Urinary bladder (tissue), 4 donors: ENCODE data around the gene CAV2. TPM values are rescaled to one million over a fixed set of nuclear protein-coding genes. Genes with fewer than 3 reads are reported as not detected.

Experiments
- DNase-seq: peaks from one replicate; pipeline ENCODE4 v3.0.0-alpha.2; 2015; ENCODE audit errors: extremely low spot score
- H3K27ac ChIP-seq: one replicate; pipeline ENCODE4 v1.5.1; 2013; ENCODE audit warnings: low read depth, mild to moderate bottlenecking, moderate library complexity
- H3K36me3 ChIP-seq: one replicate; pipeline ENCODE4 v1.6.1; 2013; ENCODE audit warnings: mild to moderate bottlenecking, moderate library complexity; ENCODE audit not compliant: insufficient read depth
- H3K4me1 ChIP-seq: one replicate; pipeline ENCODE4 v1.6.1; 2013; ENCODE audit warnings: mild to moderate bottlenecking, moderate library complexity; ENCODE audit not compliant: insufficient read depth
- H3K4me3 ChIP-seq: one replicate; pipeline ENCODE4 v1.5.1; 2013; ENCODE audit warnings: low read depth, low read length
- WGBS: extraction: QIAGEN DNeasy Blood & Tissue Kit; methylation state at CpG from one replicate; pipeline ENCODE4 v1.1.7; 2013; 5-methylcytosine and 5-hydroxymethylcytosine counted together
- polyA plus RNA-seq: library from polyadenylated mRNA; stranded (reverse); fragments of 200-250 nt; gene quantifications from one replicate; pipeline ENCODE4 v1.2.3, GENCODE V29; 2013
- total RNA-seq: library from RNA; depleted of rRNA; stranded (reverse); fragments of >200 nt; gene quantifications from one replicate; pipeline ENCODE4 v1.2.3, GENCODE V29; 2014
- donor health status: healthy with polysubstance abuse.
- donor health status: healthy.

Gene CAV2
- total and polyA plus RNA-seq, 2 donors = 86.5 to 139 TPM

GRCh38 chr7:116535416-116535815, 35.9 kb downstream of the CAV2 start:
- H3K36me3 ChIP-seq = no peaks in the 10 kb centered on the region
- WGBS = 68% methylated on average over 1 of the region's 1 CpG
- no peak overlapping the region for H3K27ac ChIP-seq
- no peak for DNase-seq
- H3K4me1 ChIP-seq = peaks cover 2% of the 10 kb centered on the region
- H3K4me3 ChIP-seq = no peak overlapping the region

- Histone ChIP-seq H3K4me1 (peaks cover 3% of the 10 kb centered on the region), H3K27ac (no peak overlapping the region), H3K36me3 (no peaks in the 10 kb centered on the region), H3K4me3 (no peak overlapping the region)
- no peak for DNase-seq
- 39% methylated on average over 2 of the region's 2 CpGs for WGBS
These were observed 38.6 kb downstream of the CAV2 start for GRCh38 chr7:116538138-116538537.

- Histone ChIP-seq H3K4me3 (no peak overlapping the region), H3K36me3 (no peaks in the 10 kb centered on the region), H3K4me1 (peaks cover 1% of the 10 kb centered on the region), H3K27ac (no peak overlapping the region)
- WGBS = 55% methylated on average over 3 of the region's 3 CpGs
- no peak for DNase-seq
These were observed 40.3 kb downstream of the CAV2 start for GRCh38 chr7:116539879-116540278.

GRCh38 chr7:116540743-116541142, 41.2 kb downstream of the CAV2 start:
- Histone ChIP-seq H3K4me1 (peaks cover 1% of the 10 kb centered on the region), H3K4me3 (no peak overlapping the region), H3K27ac (no peak overlapping the region), H3K36me3 (no peaks in the 10 kb centered on the region)
- DNase-seq = no peak

GRCh38 chr7:116541951-116542350, 42.4 kb downstream of the CAV2 start:
- Histone ChIP-seq H3K36me3 (no peaks in the 10 kb centered on the region), H3K4me1 (peaks cover 1% of the 10 kb centered on the region), H3K27ac (no peak overlapping the region), H3K4me3 (no peak overlapping the region)
- 60% methylated on average over 3 of the region's 3 CpGs for WGBS
- DNase-seq = no peak

- Histone ChIP-seq H3K27ac (peak overlapping the region; percentile 16), H3K4me3 (no peak overlapping the region), H3K4me1 (peaks cover 1% of the 10 kb centered on the region), H3K36me3 (no peaks in the 10 kb centered on the region)
- 75% methylated on average over 2 of the region's 2 CpGs for WGBS
- no peak for DNase-seq
These were observed 43.1 kb downstream of the CAV2 start for GRCh38 chr7:116542618-116543017.

GRCh38 chr7:116543664-116544063, 44.1 kb downstream of the CAV2 start:
- peaks cover 1% of the 10 kb centered on the region for H3K4me1 ChIP-seq
- no peaks in the 10 kb centered on the region for H3K36me3 ChIP-seq
- H3K27ac ChIP-seq = no peak overlapping the region
- H3K4me3 ChIP-seq = no peak overlapping the region
- 42% methylated on average over 2 of the region's 2 CpGs for WGBS
- no peak for DNase-seq

GRCh38 chr7:116544487-116544886, 44.9 kb downstream of the CAV2 start:
- Histone ChIP-seq H3K4me3 (no peak overlapping the region), H3K36me3 (no peaks in the 10 kb centered on the region), H3K4me1 (peaks cover 1% of the 10 kb centered on the region), H3K27ac (no peak overlapping the region)
- DNase-seq = no peak
- 63% methylated on average over 1 of the region's 1 CpG for WGBS

- Histone ChIP-seq H3K4me1 (peaks cover 1% of the 10 kb centered on the region), H3K27ac (no peak overlapping the region), H3K4me3 (no peak overlapping the region), H3K36me3 (no peaks in the 10 kb centered on the region)
- 40% methylated on average over 6 of the region's 6 CpGs for WGBS
- no peak for DNase-seq
These were observed 46.0 kb downstream of the CAV2 start for GRCh38 chr7:116545411-116545993.

- no peaks in the 10 kb centered on the region for H3K36me3 ChIP-seq
- H3K4me1 ChIP-seq = peaks cover 1% of the 10 kb centered on the region
- no peak for DNase-seq
- WGBS = 49% methylated on average over 11 of the region's 11 CpGs
- peak overlapping the region; percentile 62 for H3K27ac ChIP-seq
- no peak overlapping the region for H3K4me3 ChIP-seq
These were observed 46.5 kb downstream of the CAV2 start for GRCh38 chr7:116546054-116546453.

- no peak for DNase-seq
- H3K4me3 ChIP-seq = no peak overlapping the region
- 39% methylated on average over 1 of the region's 1 CpG for WGBS
- H3K36me3 ChIP-seq = no peaks in the 10 kb centered on the region
- H3K27ac ChIP-seq = no peak overlapping the region
- peaks cover 1% of the 10 kb centered on the region for H3K4me1 ChIP-seq
These were observed 47.4 kb downstream of the CAV2 start for GRCh38 chr7:116546916-116547315.

- WGBS = 62% methylated on average over 2 of the region's 2 CpGs
- H3K27ac ChIP-seq = no peak overlapping the region
These were observed 47.8 kb downstream of the CAV2 start for GRCh38 chr7:116547347-116547746.

GRCh38 chr7:116548506-116548905, 49.0 kb downstream of the CAV2 start:
- no peaks in the 10 kb centered on the region for H3K36me3 ChIP-seq
- H3K4me3 ChIP-seq = no peak overlapping the region
- 67% methylated on average over 3 of the region's 3 CpGs for WGBS
- peaks cover 2% of the 10 kb centered on the region for H3K4me1 ChIP-seq
- DNase-seq = no peak
- H3K27ac ChIP-seq = no peak overlapping the region

More at GRCh38 chr7:116547347-116547746, 47.8 kb downstream of the CAV2 start:
- H3K4me1 ChIP-seq = no peaks in the 10 kb centered on the region
- DNase-seq = no peak
- no peak overlapping the region for H3K4me3 ChIP-seq
- no peaks in the 10 kb centered on the region for H3K36me3 ChIP-seq

GRCh38 chr7:116549370-116549769, 49.8 kb downstream of the CAV2 start:
- DNase-seq = no peak
- H3K4me1 ChIP-seq = peaks cover 2% of the 10 kb centered on the region
- no peaks in the 10 kb centered on the region for H3K36me3 ChIP-seq
- H3K27ac ChIP-seq = no peak overlapping the region
- no peak overlapping the region for H3K4me3 ChIP-seq

GRCh38 chr7:116551692-116552091, 52.2 kb downstream of the CAV2 start:
- 87% methylated on average over 5 of the region's 5 CpGs for WGBS
- peaks cover 2% of the 10 kb centered on the region for H3K4me1 ChIP-seq
- no peaks in the 10 kb centered on the region for H3K36me3 ChIP-seq
- H3K4me3 ChIP-seq = no peak overlapping the region
- DNase-seq = no peak
- H3K27ac ChIP-seq = no peak overlapping the region
